ENCODE data around the gene PRSS27.

DNA sequence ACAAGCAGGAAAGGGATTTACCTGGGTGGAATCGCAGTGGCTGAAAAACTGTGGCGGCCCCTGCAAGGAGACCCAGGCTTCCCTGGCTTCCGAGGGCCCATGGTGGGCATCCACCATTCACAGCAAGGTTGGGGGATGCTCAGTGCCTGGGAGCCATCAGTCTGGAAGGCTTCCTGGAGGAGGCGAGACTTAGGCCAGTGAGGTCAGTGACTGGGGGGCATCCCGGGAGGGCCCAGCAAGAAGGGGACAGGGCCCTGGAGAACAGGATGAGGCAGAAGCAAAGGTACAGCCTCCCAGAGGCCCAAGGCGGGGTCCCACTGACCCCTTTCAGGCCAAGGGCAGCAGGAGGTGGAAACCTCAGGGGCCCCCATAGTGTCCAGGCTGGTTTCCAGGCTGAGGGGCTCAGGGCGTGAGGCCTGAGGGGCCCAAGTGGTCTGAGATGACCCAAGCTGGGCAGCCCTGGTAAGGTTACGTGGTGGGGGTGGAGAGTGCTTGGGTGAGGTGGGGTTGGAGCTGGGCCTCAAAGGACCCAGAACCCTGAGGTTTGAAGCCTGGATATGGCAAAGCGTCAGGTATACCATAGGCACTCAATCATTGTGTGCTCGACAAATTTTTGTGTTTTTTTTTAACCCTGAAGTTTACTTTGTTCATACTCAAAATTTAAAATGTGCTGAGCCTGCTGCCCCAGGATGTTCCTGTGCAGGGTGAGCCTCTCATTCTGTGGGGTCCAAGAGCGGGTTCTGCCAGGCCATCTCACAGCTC, 16.6 kb upstream of the PRSS27 start:
- no peak for TF ChIP-seq CTCF (IDR thresholded peaks at IDR 0.05)
- TF ChIP-seq POLR2A (IDR thresholded peaks at IDR 0.05) = no peak

All from lower leg skin (tissue), 3 donors.